ENCODE measurements around the gene ABCB9. TPM values are rescaled to one million over a fixed set of nuclear protein-coding genes. Genes with fewer than 3 reads are reported as not detected.

Gene ABCB9
- total RNA-seq, 1 experiment from 2014 or later, result 6.3 TPM

DNA sequence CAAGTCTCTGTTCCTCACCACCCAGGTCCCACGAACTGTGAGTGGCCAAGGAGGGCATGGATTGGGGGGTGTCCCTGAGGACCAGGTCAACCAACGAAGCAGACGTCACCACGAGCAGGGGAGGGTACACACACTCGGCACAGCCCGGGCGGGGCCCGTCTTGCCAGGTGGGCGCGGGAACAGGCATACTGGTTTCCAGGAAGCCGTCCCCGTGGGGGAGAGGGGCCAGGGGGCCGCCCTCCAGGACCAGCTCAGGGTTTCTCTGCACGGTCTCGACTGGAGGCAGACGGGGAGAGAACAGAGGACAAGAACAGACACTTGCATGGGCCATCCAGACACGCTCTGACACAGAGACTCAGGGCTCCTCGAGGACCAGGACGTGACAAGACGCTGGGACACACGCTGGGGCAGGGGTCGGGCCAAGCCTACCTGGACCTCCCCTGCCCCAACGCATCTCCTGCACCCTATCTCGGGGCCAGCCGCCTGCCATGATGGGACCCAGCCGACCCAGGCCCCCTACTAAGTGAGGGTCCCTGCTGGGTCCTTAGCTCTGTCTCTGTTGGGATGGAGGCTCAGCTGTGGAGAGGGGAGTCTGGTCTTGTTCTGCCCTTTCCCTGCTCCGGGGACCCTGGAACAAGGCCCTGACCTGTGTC is 25.5 kb upstream of the ABCB9 start:
- no peak for DNase-seq (ENCODE audit: low spot score)
- no peaks in the 10 kb centered on the region for H3K27me3 Mint-ChIP-seq (ENCODE audit: low read depth)
- H3K36me3 Mint-ChIP-seq, result no peaks in the 10 kb centered on the region
- POLR2A ChIA-PET, result interaction anchor here (0.6 kb wide), 1 partner anchor 172 kb away, joined by 4 read pairs; no protein-coding TSS in a partner anchor
- TF ChIP-seq, protein P1, sequence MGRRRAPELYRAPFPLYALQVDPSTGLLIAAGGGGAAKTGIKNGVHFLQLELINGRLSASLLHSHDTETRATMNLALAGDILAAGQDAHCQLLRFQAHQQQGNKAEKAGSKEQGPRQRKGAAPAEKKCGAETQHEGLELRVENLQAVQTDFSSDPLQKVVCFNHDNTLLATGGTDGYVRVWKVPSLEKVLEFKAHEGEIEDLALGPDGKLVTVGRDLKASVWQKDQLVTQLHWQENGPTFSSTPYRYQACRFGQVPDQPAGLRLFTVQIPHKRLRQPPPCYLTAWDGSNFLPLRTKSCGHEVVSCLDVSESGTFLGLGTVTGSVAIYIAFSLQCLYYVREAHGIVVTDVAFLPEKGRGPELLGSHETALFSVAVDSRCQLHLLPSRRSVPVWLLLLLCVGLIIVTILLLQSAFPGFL (CRISPR knock-in tag; IDR thresholded peaks at IDR 0.05; ENCODE audit: borderline replicate concordance), result no peak
- TF ChIP-seq, protein P2, sequence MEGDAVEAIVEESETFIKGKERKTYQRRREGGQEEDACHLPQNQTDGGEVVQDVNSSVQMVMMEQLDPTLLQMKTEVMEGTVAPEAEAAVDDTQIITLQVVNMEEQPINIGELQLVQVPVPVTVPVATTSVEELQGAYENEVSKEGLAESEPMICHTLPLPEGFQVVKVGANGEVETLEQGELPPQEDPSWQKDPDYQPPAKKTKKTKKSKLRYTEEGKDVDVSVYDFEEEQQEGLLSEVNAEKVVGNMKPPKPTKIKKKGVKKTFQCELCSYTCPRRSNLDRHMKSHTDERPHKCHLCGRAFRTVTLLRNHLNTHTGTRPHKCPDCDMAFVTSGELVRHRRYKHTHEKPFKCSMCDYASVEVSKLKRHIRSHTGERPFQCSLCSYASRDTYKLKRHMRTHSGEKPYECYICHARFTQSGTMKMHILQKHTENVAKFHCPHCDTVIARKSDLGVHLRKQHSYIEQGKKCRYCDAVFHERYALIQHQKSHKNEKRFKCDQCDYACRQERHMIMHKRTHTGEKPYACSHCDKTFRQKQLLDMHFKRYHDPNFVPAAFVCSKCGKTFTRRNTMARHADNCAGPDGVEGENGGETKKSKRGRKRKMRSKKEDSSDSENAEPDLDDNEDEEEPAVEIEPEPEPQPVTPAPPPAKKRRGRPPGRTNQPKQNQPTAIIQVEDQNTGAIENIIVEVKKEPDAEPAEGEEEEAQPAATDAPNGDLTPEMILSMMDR (IDR thresholded peaks at IDR 0.05), result no peak
- TF ChIP-seq MXD4 (CRISPR knock-in tag; IDR thresholded peaks at IDR 0.05; ENCODE audit: borderline replicate concordance), result no peak
- TF ChIP-seq, protein P3, sequence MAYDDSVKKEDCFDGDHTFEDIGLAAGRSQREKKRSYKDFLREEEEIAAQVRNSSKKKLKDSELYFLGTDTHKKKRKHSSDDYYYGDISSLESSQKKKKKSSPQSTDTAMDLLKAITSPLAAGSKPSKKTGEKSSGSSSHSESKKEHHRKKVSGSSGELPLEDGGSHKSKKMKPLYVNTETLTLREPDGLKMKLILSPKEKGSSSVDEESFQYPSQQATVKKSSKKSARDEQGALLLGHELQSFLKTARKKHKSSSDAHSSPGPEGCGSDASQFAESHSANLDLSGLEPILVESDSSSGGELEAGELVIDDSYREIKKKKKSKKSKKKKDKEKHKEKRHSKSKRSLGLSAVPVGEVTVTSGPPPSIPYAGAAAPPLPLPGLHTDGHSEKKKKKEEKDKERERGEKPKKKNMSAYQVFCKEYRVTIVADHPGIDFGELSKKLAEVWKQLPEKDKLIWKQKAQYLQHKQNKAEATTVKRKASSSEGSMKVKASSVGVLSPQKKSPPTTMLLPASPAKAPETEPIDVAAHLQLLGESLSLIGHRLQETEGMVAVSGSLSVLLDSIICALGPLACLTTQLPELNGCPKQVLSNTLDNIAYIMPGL (CRISPR knock-in tag; IDR thresholded peaks at IDR 0.05), result no peak
- TF ChIP-seq ESRRA (CRISPR knock-in tag; IDR thresholded peaks at IDR 0.05; ENCODE audit: borderline replicate concordance), result no peak
- TF ChIP-seq, protein P4, sequence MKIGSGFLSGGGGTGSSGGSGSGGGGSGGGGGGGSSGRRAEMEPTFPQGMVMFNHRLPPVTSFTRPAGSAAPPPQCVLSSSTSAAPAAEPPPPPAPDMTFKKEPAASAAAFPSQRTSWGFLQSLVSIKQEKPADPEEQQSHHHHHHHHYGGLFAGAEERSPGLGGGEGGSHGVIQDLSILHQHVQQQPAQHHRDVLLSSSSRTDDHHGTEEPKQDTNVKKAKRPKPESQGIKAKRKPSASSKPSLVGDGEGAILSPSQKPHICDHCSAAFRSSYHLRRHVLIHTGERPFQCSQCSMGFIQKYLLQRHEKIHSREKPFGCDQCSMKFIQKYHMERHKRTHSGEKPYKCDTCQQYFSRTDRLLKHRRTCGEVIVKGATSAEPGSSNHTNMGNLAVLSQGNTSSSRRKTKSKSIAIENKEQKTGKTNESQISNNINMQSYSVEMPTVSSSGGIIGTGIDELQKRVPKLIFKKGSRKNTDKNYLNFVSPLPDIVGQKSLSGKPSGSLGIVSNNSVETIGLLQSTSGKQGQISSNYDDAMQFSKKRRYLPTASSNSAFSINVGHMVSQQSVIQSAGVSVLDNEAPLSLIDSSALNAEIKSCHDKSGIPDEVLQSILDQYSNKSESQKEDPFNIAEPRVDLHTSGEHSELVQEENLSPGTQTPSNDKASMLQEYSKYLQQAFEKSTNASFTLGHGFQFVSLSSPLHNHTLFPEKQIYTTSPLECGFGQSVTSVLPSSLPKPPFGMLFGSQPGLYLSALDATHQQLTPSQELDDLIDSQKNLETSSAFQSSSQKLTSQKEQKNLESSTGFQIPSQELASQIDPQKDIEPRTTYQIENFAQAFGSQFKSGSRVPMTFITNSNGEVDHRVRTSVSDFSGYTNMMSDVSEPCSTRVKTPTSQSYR (CRISPR knock-in tag; IDR thresholded peaks at IDR 0.05), result no peak
- TF ChIP-seq NFE2L1 (CRISPR knock-in tag; IDR thresholded peaks at IDR 0.05), result no peak
- TF ChIP-seq SOX15 (CRISPR knock-in tag; IDR thresholded peaks at IDR 0.05), result no peak
- no peak for TF ChIP-seq JAZF1 (CRISPR knock-in tag; IDR thresholded peaks at IDR 0.05)
- H3K4me3 Mint-ChIP-seq, result no peak overlapping the region
- no peak for ATAC-seq
- CTCF ChIA-PET, result interaction anchor here (0.6 to 1.4 kb wide), 5 partner anchors 35 to 918 kb away, joined by 3 to 7 read pairs (median 3); no protein-coding TSS in a partner anchor
- H3K4me1 Mint-ChIP-seq, result no peaks in the 10 kb centered on the region
- H3K9me3 Mint-ChIP-seq, result no peaks in the 10 kb centered on the region
- no peak overlapping the region for H3K27ac Mint-ChIP-seq

DNA sequence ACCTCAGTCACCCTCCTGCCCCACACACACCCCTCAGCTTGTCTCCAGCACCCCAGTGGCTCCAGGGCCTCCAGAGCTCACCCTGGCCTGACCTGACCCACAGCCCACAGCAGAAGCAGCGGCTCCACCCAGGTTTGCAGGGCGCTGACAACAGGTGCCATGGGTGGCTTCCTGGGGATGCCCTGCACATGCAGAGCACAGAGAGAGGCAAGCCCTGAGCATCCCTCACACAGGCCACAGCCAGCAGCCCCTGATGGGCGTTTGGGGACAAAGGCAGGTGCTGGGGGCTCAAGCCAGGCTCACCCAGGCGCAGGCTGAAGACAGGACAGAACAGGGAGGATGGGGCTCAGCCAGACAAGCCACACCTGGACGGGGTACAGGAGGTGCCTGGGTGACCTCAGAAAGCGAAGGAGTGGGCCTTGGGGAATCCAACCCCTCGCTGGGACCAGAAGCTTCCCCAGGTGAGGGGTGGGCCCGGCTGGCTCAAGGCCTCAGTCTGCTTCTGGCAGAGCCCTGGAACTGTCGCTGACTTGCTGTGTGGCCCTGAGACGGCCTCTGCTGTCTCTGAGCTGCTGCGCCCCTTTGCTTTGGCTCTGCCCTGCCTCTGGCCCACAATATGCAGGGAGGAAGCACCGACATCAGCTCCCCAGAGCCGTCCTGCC is 24.8 kb upstream of the ABCB9 start:
- ChIA-PET POLR2A (no interaction called here), CTCF (interaction anchor here (1.2 to 3.2 kb wide), 2 partner anchors 137 to 247 kb away, joined by 3 to 18 read pairs; no protein-coding TSS in a partner anchor)
- no peak for ATAC-seq
- H3K27ac Mint-ChIP-seq, result no peak overlapping the region
- no peaks in the 10 kb centered on the region for H3K4me1 Mint-ChIP-seq
- no peaks in the 10 kb centered on the region for H3K9me3 Mint-ChIP-seq
- TF ChIP-seq KAT7 (CRISPR knock-in tag; IDR thresholded peaks at IDR 0.05; ENCODE audit: borderline replicate concordance) (no peak), ZNF423 (CRISPR knock-in tag; IDR thresholded peaks at IDR 0.05) (no peak), FOXP1 (CRISPR knock-in tag; IDR thresholded peaks at IDR 0.05; ENCODE audit: borderline replicate concordance) (no peak), NR3C1 (CRISPR knock-in tag; conservative IDR thresholded peaks at IDR 0.05; ENCODE audit: low read depth) (no peak), TEAD1 (CRISPR knock-in tag; IDR thresholded peaks at IDR 0.05) (no peak)
- TF ChIP-seq, protein P5, sequence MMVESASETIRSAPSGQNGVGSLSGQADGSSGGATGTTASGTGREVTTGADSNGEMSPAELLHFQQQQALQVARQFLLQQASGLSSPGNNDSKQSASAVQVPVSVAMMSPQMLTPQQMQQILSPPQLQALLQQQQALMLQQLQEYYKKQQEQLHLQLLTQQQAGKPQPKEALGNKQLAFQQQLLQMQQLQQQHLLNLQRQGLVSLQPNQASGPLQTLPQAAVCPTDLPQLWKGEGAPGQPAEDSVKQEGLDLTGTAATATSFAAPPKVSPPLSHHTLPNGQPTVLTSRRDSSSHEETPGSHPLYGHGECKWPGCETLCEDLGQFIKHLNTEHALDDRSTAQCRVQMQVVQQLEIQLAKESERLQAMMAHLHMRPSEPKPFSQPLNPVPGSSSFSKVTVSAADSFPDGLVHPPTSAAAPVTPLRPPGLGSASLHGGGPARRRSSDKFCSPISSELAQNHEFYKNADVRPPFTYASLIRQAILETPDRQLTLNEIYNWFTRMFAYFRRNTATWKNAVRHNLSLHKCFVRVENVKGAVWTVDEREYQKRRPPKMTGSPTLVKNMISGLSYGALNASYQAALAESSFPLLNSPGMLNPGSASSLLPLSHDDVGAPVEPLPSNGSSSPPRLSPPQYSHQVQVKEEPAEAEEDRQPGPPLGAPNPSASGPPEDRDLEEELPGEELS (CRISPR knock-in tag; IDR thresholded peaks at IDR 0.05), result no peak
- TF ChIP-seq, protein P6, sequence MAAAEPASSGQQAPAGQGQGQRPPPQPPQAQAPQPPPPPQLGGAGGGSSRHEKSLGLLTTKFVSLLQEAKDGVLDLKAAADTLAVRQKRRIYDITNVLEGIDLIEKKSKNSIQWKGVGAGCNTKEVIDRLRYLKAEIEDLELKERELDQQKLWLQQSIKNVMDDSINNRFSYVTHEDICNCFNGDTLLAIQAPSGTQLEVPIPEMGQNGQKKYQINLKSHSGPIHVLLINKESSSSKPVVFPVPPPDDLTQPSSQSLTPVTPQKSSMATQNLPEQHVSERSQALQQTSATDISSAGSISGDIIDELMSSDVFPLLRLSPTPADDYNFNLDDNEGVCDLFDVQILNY (CRISPR knock-in tag; IDR thresholded peaks at IDR 0.05), result no peak
- no peak overlapping the region for H3K4me3 Mint-ChIP-seq
- no peaks in the 10 kb centered on the region for H3K36me3 Mint-ChIP-seq
- H3K27me3 Mint-ChIP-seq (ENCODE audit: low read depth), result no peaks in the 10 kb centered on the region
- DNase-seq (ENCODE audit: low spot score), result no peak
